ENCODE measurements around the gene DYRK4. TPM values are rescaled to one million over a fixed set of nuclear protein-coding genes. Genes with fewer than 3 reads are reported as not detected.

Gene DYRK4
- polyA plus RNA-seq, 3 donors: 17.4 to 26.9 (median 22.4) TPM

DNA sequence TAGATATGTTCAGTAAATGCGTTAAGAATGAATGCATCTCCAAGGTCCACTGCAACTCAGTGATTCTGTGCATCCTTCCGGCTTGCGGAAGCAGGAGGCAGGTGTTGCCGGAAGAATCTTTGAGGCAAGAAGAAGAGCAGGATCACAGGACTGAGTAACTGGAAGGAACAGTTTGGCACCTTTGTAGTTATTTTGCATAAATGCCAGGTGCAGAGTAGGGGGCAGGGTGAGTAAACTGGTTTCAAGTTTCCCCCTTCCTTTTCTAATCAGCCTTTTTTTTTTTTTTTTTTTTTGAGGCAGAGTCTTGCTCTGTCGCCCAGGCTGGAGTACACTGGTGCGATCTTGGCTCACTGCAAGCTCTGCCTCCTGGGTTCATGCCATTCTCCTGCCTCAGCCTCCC, 22.3 kb downstream of the DYRK4 start:
- H3K27ac Mint-ChIP-seq: peak overlapping the region in 1 of 7 donors; percentile 45
- Histone ChIP-seq H3K4me1 (ENCODE audit: control insufficient read depth in 1 of 2, insufficient read depth in 2 of 2, low read length in 2 of 2) (peaks cover 0 to 5% of the 10 kb centered on the region in 2 donors), H3K4me2 (replicated peaks; ENCODE audit: extremely low read depth, low read length, poor library complexity, severe bottlenecking) (no peak overlapping the region), H3K4me3 (replicated peaks in 1 of 3; ENCODE audit: low read depth in 2 of 3, low read length in 3 of 3) (no peak overlapping the region), H4K20me1 (ENCODE audit: insufficient read depth, low read length) (no peaks in the 10 kb centered on the region), H2AFZ (ENCODE audit: insufficient read depth, low read depth, low read length, poor library complexity, severe bottlenecking) (no peak overlapping the region), H3K9ac (ENCODE audit: insufficient read depth, low read length, poor library complexity, severe bottlenecking) (no peak overlapping the region), H3K27ac (ENCODE audit: low read depth in 1 of 2, low read length in 2 of 2) (no peak overlapping the region), H3K9me3 (replicated peaks in 1 of 2; ENCODE audit: control insufficient read depth in 1 of 2, insufficient read depth in 1 of 2, low read length in 2 of 2) (no peaks in the 10 kb centered on the region), H3K79me2 (ENCODE audit: insufficient read depth, low read length) (no peaks in the 10 kb centered on the region), H3K27me3 (ENCODE audit: control insufficient read depth in 2 of 2, insufficient read depth in 2 of 2, low read length in 2 of 2) (no peaks in the 10 kb centered on the region), H3K36me3 (replicated peaks in 1 of 2; ENCODE audit: control insufficient read depth in 1 of 2, insufficient read depth in 2 of 2, low read length in 2 of 2) (no peaks in the 10 kb centered on the region)
- H3K4me1 Mint-ChIP-seq: peaks cover 6% of the 10 kb centered on the region
- H3K4me3 Mint-ChIP-seq: no peak overlapping the region
- peaks cover 0 to 2% (median 0%) of the 10 kb centered on the region in 7 donors for H3K9me3 Mint-ChIP-seq
- H3K36me3 Mint-ChIP-seq: no peaks in the 10 kb centered on the region
- intact Hi-C loops (cut with micrococcal nuclease): no loop called here
- no peak for DNase-seq
- TF ChIP-seq, protein P1, sequence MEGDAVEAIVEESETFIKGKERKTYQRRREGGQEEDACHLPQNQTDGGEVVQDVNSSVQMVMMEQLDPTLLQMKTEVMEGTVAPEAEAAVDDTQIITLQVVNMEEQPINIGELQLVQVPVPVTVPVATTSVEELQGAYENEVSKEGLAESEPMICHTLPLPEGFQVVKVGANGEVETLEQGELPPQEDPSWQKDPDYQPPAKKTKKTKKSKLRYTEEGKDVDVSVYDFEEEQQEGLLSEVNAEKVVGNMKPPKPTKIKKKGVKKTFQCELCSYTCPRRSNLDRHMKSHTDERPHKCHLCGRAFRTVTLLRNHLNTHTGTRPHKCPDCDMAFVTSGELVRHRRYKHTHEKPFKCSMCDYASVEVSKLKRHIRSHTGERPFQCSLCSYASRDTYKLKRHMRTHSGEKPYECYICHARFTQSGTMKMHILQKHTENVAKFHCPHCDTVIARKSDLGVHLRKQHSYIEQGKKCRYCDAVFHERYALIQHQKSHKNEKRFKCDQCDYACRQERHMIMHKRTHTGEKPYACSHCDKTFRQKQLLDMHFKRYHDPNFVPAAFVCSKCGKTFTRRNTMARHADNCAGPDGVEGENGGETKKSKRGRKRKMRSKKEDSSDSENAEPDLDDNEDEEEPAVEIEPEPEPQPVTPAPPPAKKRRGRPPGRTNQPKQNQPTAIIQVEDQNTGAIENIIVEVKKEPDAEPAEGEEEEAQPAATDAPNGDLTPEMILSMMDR (IDR thresholded peaks at IDR 0.05): no peak
- WGBS (ENCODE audit: insufficient coverage): 100% methylated on average over 2 of the region's 6 CpGs
- H3K27me3 Mint-ChIP-seq (ENCODE audit: low read depth in 3 of 3): peaks cover 3 to 11% (median 10%) of the 10 kb centered on the region in 3 donors

DNA sequence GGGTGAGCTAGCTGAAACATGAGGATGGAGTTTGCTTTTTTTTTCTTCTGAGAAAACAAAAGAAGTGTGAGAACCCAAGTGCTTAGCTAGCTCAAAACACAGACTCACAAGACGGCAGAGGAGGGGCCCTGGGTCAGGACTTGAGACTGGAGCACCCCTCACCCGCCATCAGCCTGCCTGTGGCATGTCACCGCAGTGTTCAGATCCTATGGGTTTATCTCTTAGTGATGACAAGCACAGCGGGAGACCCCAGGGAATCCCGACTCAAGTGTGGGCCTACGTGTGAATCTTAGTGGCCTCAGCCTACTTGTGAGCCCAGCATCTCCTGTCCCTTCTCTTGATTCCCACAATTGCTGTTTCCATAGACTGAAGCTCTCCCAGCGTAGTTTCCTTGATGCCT, 22.9 kb downstream of the DYRK4 start:
- no peak overlapping the region for H3K9ac ChIP-seq (ENCODE audit: insufficient read depth, low read length, poor library complexity, severe bottlenecking)
- DNase-seq: no peak
- H3K4me1 Mint-ChIP-seq: peaks cover 2% of the 10 kb centered on the region
- no peaks in the 10 kb centered on the region for H3K27me3 ChIP-seq (ENCODE audit: control insufficient read depth in 2 of 2, insufficient read depth in 2 of 2, low read length in 2 of 2)
- no peak overlapping the region for H2AFZ ChIP-seq (ENCODE audit: insufficient read depth, low read depth, low read length, poor library complexity, severe bottlenecking)
- no peaks in the 10 kb centered on the region for H3K4me1 ChIP-seq (ENCODE audit: control insufficient read depth in 1 of 2, insufficient read depth in 2 of 2, low read length in 2 of 2)
- no peaks in the 10 kb centered on the region for H3K9me3 ChIP-seq (replicated peaks in 1 of 2; ENCODE audit: control insufficient read depth in 1 of 2, insufficient read depth in 1 of 2, low read length in 2 of 2)
- 95% methylated on average over 5 of the region's 7 CpGs for WGBS (ENCODE audit: insufficient coverage)
- no peak overlapping the region for H3K27ac ChIP-seq (ENCODE audit: low read depth in 1 of 2, low read length in 2 of 2)
- peaks cover 0 to 2% (median 0%) of the 10 kb centered on the region in 7 donors for H3K9me3 Mint-ChIP-seq
- no peaks in the 10 kb centered on the region for H3K79me2 ChIP-seq (ENCODE audit: insufficient read depth, low read length)
- TF ChIP-seq, protein P1 (IDR thresholded peaks at IDR 0.05): no peak
- no peaks in the 10 kb centered on the region for H3K36me3 Mint-ChIP-seq
- intact Hi-C loops (cut with micrococcal nuclease): no loop called here
- peaks cover 3 to 11% (median 10%) of the 10 kb centered on the region in 3 donors for H3K27me3 Mint-ChIP-seq (ENCODE audit: low read depth in 3 of 3)
- H3K4me2 ChIP-seq (replicated peaks; ENCODE audit: extremely low read depth, low read length, poor library complexity, severe bottlenecking): no peak overlapping the region
- H3K4me3 ChIP-seq (replicated peaks in 1 of 3; ENCODE audit: low read depth in 2 of 3, low read length in 3 of 3): no peak overlapping the region
- no peak overlapping the region for H3K4me3 Mint-ChIP-seq
- H3K27ac Mint-ChIP-seq: no peak overlapping the region
- no peaks in the 10 kb centered on the region for H3K36me3 ChIP-seq (replicated peaks in 1 of 2; ENCODE audit: control insufficient read depth in 1 of 2, insufficient read depth in 2 of 2, low read length in 2 of 2)
- no peaks in the 10 kb centered on the region for H4K20me1 ChIP-seq (ENCODE audit: insufficient read depth, low read length)

All from CD14-positive monocyte (primary cell).